Testis (tissue), 3 donors: ENCODE measurements around the gene OSBPL8. TPM values are rescaled to one million over a fixed set of nuclear protein-coding genes. Genes with fewer than 3 reads are reported as not detected.

Experiments
- DNase-seq: peaks from one replicate; pipeline ENCODE4 v3.0.0-alpha.2; 2019
- H3K27ac ChIP-seq, 2 donors: fragments of 200-600 bp; sonication (generic); one replicate each; pipeline ENCODE4 v1.5.1; 2019
- H3K27me3 ChIP-seq: fragments of 200-600 bp; sonication (generic); one replicate; pipeline ENCODE4 v1.5.1; 2019
- H3K36me3 ChIP-seq: fragments of 200-600 bp; sonication (generic); one replicate; pipeline ENCODE4 v1.5.1; 2017; ENCODE audit warnings: low read depth; ENCODE audit errors: missing control alignments
- H3K4me1 ChIP-seq: fragments of 200-600 bp; sonication (generic); one replicate; pipeline ENCODE4 v1.5.1; 2019
- H3K4me3 ChIP-seq, 2 donors: fragments of 200-600 bp; sonication (generic); one replicate each; pipeline ENCODE4 v1.5.1; 2017 to 2019
- H3K9me3 ChIP-seq: fragments of 200-600 bp; sonication (generic); one replicate; pipeline ENCODE4 v1.5.1; 2017
- CTCF ChIP-seq, 3 experiments: fragments of 450-650 bp in 2 of 3; fragments of 200-600 bp in 1 of 3; sonication (generic) in 1 of 3; IDR thresholded peaks; one replicate each; pipeline ENCODE4 v1.5.1; 2016 to 2019; ENCODE audit warnings: antibody characterized with exemption in 3 of 3, mild to moderate bottlenecking in 2 of 3, moderate library complexity in 1 of 3
- POLR2A ChIP-seq: fragments of 450-650 bp; IDR thresholded peaks from one replicate; pipeline ENCODE4 v1.6.1; 2017; ENCODE audit warnings: antibody characterized with exemption, mild to moderate bottlenecking, moderate library complexity
- WGBS, 2 donors: methylation state at CpG; one replicate each; pipeline ENCODE4 v1.1.5; 2018; 5-methylcytosine and 5-hydroxymethylcytosine counted together
- intact Hi-C: fragments of 100-400 bp; cut with DNase I; formaldehyde crosslinking; loops from one replicate; pipeline ENCODE4 v1.15.1; 2023; ENCODE audit warnings: low total_unique reads
- polyA plus RNA-seq: library from polyadenylated mRNA; stranded (reverse); fragments of 350-450 nt; fragmentation: Illumina TruSeq; extraction: RNeasy Lipid Tissue Mini Kit (QIAGEN cat#74804); gene quantifications from one replicate; pipeline ENCODE4 v1.2.3, GENCODE V29; 2014; ENCODE audit warnings: low read depth, low replicate concordance; ENCODE audit not compliant: insufficient read depth
- total RNA-seq, 2 donors: library from RNA; depleted of rRNA; stranded (reverse); fragments of >200 nt; gene quantifications; one replicate each; pipeline ENCODE4 v1.2.3, GENCODE V29; 2016

The OSBPL8 gene
- total and polyA plus RNA-seq, 3 donors from 2014 or later: 19.1 to 77.5 (median 64.3) TPM

GRCh38 chr12:76360316-76360715, 199.3 kb downstream of the OSBPL8 start:
- WGBS, 2 donors: 88 to 95% methylated on average over 8 to 9 of the region's 9 CpGs
- no peak overlapping the region for H3K27ac ChIP-seq
- H3K36me3 ChIP-seq: no peaks in the 10 kb centered on the region
- no peak overlapping the region for H3K4me3 ChIP-seq
- intact Hi-C loops: no loop called here
- TF ChIP-seq CTCF (IDR thresholded peaks at IDR 0.05) (no peak), POLR2A (no peak)
- H3K27me3 ChIP-seq: no peaks in the 10 kb centered on the region
- H3K4me1 ChIP-seq: no peaks in the 10 kb centered on the region
- H3K9me3 ChIP-seq: no peaks in the 10 kb centered on the region
- no peak for DNase-seq

GRCh38 chr12:76356071-76356470, 203.5 kb downstream of the OSBPL8 start:
- H3K27me3 ChIP-seq: no peaks in the 10 kb centered on the region
- no peak overlapping the region for H3K4me3 ChIP-seq
- DNase-seq: no peak
- WGBS, 2 donors: 97 to 100% methylated on average over 1 of the region's 1 CpG
- no peaks in the 10 kb centered on the region for H3K4me1 ChIP-seq
- no peaks in the 10 kb centered on the region for H3K36me3 ChIP-seq
- H3K27ac ChIP-seq: no peak overlapping the region
- intact Hi-C loops: no loop called here
- TF ChIP-seq POLR2A (no peak), CTCF (IDR thresholded peaks at IDR 0.05) (no peak)
- no peaks in the 10 kb centered on the region for H3K9me3 ChIP-seq

- TF ChIP-seq CTCF (IDR thresholded peaks at IDR 0.05) (peak; percentile 1 to 26 (median 22)), POLR2A (no peak)
- intact Hi-C loops: no loop called here
- H3K4me1 ChIP-seq: peaks cover 11% of the 10 kb centered on the region
Observed at GRCh38 chr12:76348079-76348901, 211.3 kb downstream of the OSBPL8 start, which contains the start of gene BBS10. TSS of gene BBS10 (minus strand) at chr12:76348415. CDS start at chr12:76348358, 57 bp downstream.

GRCh38 chr12:76346798-76347420, 212.7 kb downstream of the OSBPL8 start:
- H3K27ac ChIP-seq: peak overlapping the region in 1 of 2 donors; percentile 92
- intact Hi-C loops: no loop called here
- peaks cover 11% of the 10 kb centered on the region for H3K4me1 ChIP-seq
- H3K36me3 ChIP-seq: no peaks in the 10 kb centered on the region
- 42 to 44% methylated on average over 4 of the region's 4 CpGs for WGBS, 2 donors
- peak overlapping the region in 1 of 2 donors; percentile 86 for H3K4me3 ChIP-seq
- H3K9me3 ChIP-seq: no peaks in the 10 kb centered on the region
- TF ChIP-seq CTCF (IDR thresholded peaks at IDR 0.05) (no peak), POLR2A (no peak)
- DNase-seq: peak; percentile 65
- H3K27me3 ChIP-seq: no peaks in the 10 kb centered on the region

More at GRCh38 chr12:76348079-76348901, 211.3 kb downstream of the OSBPL8 start, which contains the start of gene BBS10:
- H3K9me3 ChIP-seq: no peaks in the 10 kb centered on the region
- H3K27me3 ChIP-seq: no peaks in the 10 kb centered on the region
- WGBS, 2 donors: 0 to 1% methylated on average over 21 to 49 of the region's 49 CpGs
- H3K36me3 ChIP-seq: no peaks in the 10 kb centered on the region
- peak within 1 kb of the TSS; percentile 81 to 92 for H3K27ac ChIP-seq
- peak; percentile 94 for DNase-seq
- peak within 1 kb of the TSS; percentile 79 to 86 for H3K4me3 ChIP-seq
